Lung (tissue), 12 donors: Measurements from ENCODE around the gene ALG12. TPM values are rescaled to one million over a fixed set of nuclear protein-coding genes. Genes with fewer than 3 reads are reported as not detected.

Experiments
- ATAC-seq: fragments of 200-7000 bp; cut with Tn5 transposase; one replicate; pipeline ENCODE4 v1.9.1; 2020; ENCODE audit warnings: moderate number of reproducible peaks; ENCODE audit not compliant: insufficient read depth, low FRiP score
- DNase-seq, 3 donors: peaks; one replicate each; pipeline ENCODE4 v3.0.0-alpha.2; 2013 to 2017
- H3K27ac ChIP-seq, 2 donors: one replicate each; pipeline ENCODE4 v1.5.1; 2013; ENCODE audit warnings: mild to moderate bottlenecking in 2 of 2, moderate library complexity in 2 of 2, control low read depth in 1 of 2, inconsistent platforms in 1 of 2, low read depth in 1 of 2, low read length in 1 of 2
- H3K27me3 ChIP-seq, 3 donors: one replicate each; pipeline ENCODE4 v1.5.1; 2013; ENCODE audit warnings: low read length in 2 of 3; ENCODE audit not compliant: control insufficient read depth in 3 of 3, insufficient read depth in 3 of 3
- H3K36me3 ChIP-seq, 4 donors: one replicate each; pipeline ENCODE4 v1.5.1; 2013; ENCODE audit warnings: low read length in 4 of 4, mild to moderate bottlenecking in 1 of 4, moderate library complexity in 1 of 4; ENCODE audit not compliant: control insufficient read depth in 4 of 4, insufficient read depth in 4 of 4
- H3K4me1 ChIP-seq, 5 donors: one replicate each; pipeline ENCODE4 v1.5.1; 2013; ENCODE audit warnings: low read length in 5 of 5, mild to moderate bottlenecking in 2 of 5, moderate library complexity in 1 of 5; ENCODE audit not compliant: control insufficient read depth in 5 of 5, insufficient read depth in 5 of 5
- H3K4me3 ChIP-seq: one replicate; pipeline ENCODE4 v1.5.1; 2013; ENCODE audit warnings: mild to moderate bottlenecking, control low read depth, moderate library complexity
- H3K9ac ChIP-seq, 2 donors: one replicate each; pipeline ENCODE4 v1.5.1; 2013; ENCODE audit warnings: low read length in 2 of 2, control low read depth in 1 of 2; ENCODE audit not compliant: insufficient read depth in 1 of 2
- H3K9me3 ChIP-seq, 4 donors: one replicate each; pipeline ENCODE4 v1.5.1; 2013; ENCODE audit warnings: low read length in 3 of 4, mild to moderate bottlenecking in 1 of 4, moderate library complexity in 1 of 4; ENCODE audit not compliant: control insufficient read depth in 4 of 4, insufficient read depth in 3 of 4
- CTCF ChIP-seq: IDR thresholded peaks from 2 replicates; pipeline ENCODE4 v1.5.1; 2012; ENCODE audit warnings: mild to moderate bottlenecking; ENCODE audit errors: control extremely low read depth, extremely low read depth
- WGBS, 2 donors: extraction: QIAGEN DNeasy Blood & Tissue Kit; methylation state at CpG; one replicate each; pipeline ENCODE4 v1.1.7; 2013; 5-methylcytosine and 5-hydroxymethylcytosine counted together
- polyA plus RNA-seq, 2 donors: library from polyadenylated mRNA; stranded (reverse); fragments of 200-250 nt; gene quantifications; one replicate each; pipeline ENCODE4 v1.2.1, GENCODE V29; 2013
- total RNA-seq, 2 donors: library from RNA; depleted of rRNA in 1 of 2; stranded (reverse); fragments of >200 nt in 1 of 2; gene quantifications; one replicate each; pipeline ENCODE4 v1.2.1, GENCODE V29; 2014 to 2021
- donor health status: control.
- donor health status: control.
- donor health status: Bipolar disorder and iron deficiency.
- donor health status: healthy.
- donor health status: DM: yes; HTN: yes; CAD: no.

Gene ALG12
- total and polyA plus RNA-seq, 4 donors: 13.6 to 33.9 (median 16.6) TPM

GRCh38 chr22:49925525-49926128 lies 7.4 kb upstream of the ALG12 start:
- no peak for ATAC-seq
- 31 to 72% methylated on average over 24 of the region's 24 CpGs for WGBS, 2 donors
- peaks cover 0 to 25% (median 5%) of the 10 kb centered on the region in 4 donors for H3K36me3 ChIP-seq

GRCh38 chr22:49924113-49924833 lies 6.0 kb upstream of the ALG12 start:
- 95 to 96% methylated on average over 31 of the region's 31 CpGs for WGBS, 2 donors
- DNase-seq: no peak

More at GRCh38 chr22:49925525-49926128, 7.4 kb upstream of the ALG12 start:
- Histone ChIP-seq H3K4me3 (no peak overlapping the region), H3K27ac (no peak overlapping the region), H3K27me3 (no peaks in the 10 kb centered on the region), H3K4me1 (peaks cover 0 to 5% (median 0%) of the 10 kb centered on the region in 5 donors), H3K9ac (no peak overlapping the region), H3K9me3 (no peaks in the 10 kb centered on the region)
- no peak for TF ChIP-seq CTCF
- DNase-seq: no peak

GRCh38 chr22:49923445-49923844 lies 5.2 kb upstream of the ALG12 start:
- no peak overlapping the region for H3K4me3 ChIP-seq
- WGBS, 2 donors: 67 to 78% methylated on average over 16 of the region's 16 CpGs
- TF ChIP-seq CTCF: no peak
- no peak overlapping the region for H3K27ac ChIP-seq
- H3K4me1 ChIP-seq: peaks cover 0 to 9% (median 5%) of the 10 kb centered on the region in 5 donors
- no peaks in the 10 kb centered on the region for H3K27me3 ChIP-seq
- ATAC-seq: no peak
- DNase-seq: no peak
- H3K9me3 ChIP-seq: no peaks in the 10 kb centered on the region
- no peak overlapping the region for H3K9ac ChIP-seq
- H3K36me3 ChIP-seq: peaks cover 0 to 28% (median 13%) of the 10 kb centered on the region in 4 donors

More at GRCh38 chr22:49924113-49924833, 6.0 kb upstream of the ALG12 start:
- H3K4me3 ChIP-seq: no peak overlapping the region
- no peak overlapping the region for H3K27ac ChIP-seq
- no peaks in the 10 kb centered on the region for H3K9me3 ChIP-seq
- no peak overlapping the region for H3K9ac ChIP-seq
- no peak for ATAC-seq
- no peak for TF ChIP-seq CTCF
- H3K36me3 ChIP-seq: peaks cover 0 to 28% (median 13%) of the 10 kb centered on the region in 4 donors
- H3K4me1 ChIP-seq: peaks cover 0 to 4% (median 0%) of the 10 kb centered on the region in 5 donors
- H3K27me3 ChIP-seq: no peaks in the 10 kb centered on the region
